Measurements from ENCODE around the gene EXOC2. TPM values are rescaled to one million over a fixed set of nuclear protein-coding genes. Genes with fewer than 3 reads are reported as not detected.

EXOC2 gene
- total RNA-seq, 1 experiment from 2014 or later = 30.5 TPM

GRCh38 chr6:505374-505773 lies 187.6 kb downstream of the EXOC2 start:
- Histone ChIP-seq H3K27me3 (ENCODE audit: control insufficient read depth, insufficient read depth, low read length) (no peaks in the 10 kb centered on the region), H3K9me3 (ENCODE audit: control insufficient read depth, insufficient read depth, low read depth, low read length) (no peaks in the 10 kb centered on the region), H3K4me3 (ENCODE audit: low read depth in 2 of 2, low read length in 2 of 2) (no peak overlapping the region), H3K4me1 (ENCODE audit: control insufficient read depth, insufficient read depth, low read length) (no peaks in the 10 kb centered on the region), H3K27ac (ENCODE audit: low read length) (no peak overlapping the region), H3K36me3 (ENCODE audit: control insufficient read depth, insufficient read depth, low read length) (no peaks in the 10 kb centered on the region)
- DNase-seq (ENCODE audit: low read depth, low spot score) (no peak), ATAC-seq (no peak)
- no TSS peak for BruUV-seq (replicated peaks)
- intact Hi-C loops (cut with micrococcal nuclease; ENCODE audit: unreplicated experiment) (no loop called here), in situ Hi-C loops (cut with HindIII; ENCODE audit: low pct_unique_long_range_greater_than_20kb, low sequenced_read_pairs) (no loop called here)
- CTCF ChIA-PET = no interaction called here
- POLR2A ChIA-PET = no interaction called here
- no peak for TF ChIP-seq POLR2AphosphoS5 (IDR thresholded peaks at IDR 0.05; ENCODE audit: low read depth, low read length)
- TF ChIP-seq REST (IDR thresholded peaks at IDR 0.05; ENCODE audit: insufficient read depth in 1 of 2, low read depth in 2 of 2, low read length in 1 of 2) = no peak
- TF ChIP-seq SIN3A (IDR thresholded peaks at IDR 0.05; ENCODE audit: borderline replicate concordance, insufficient read depth, low read depth, low read length) = no peak
- no peak for TF ChIP-seq TCF7L2 (IDR thresholded peaks at IDR 0.05; ENCODE audit: low read depth, low read length)
- TF ChIP-seq CTCF (IDR thresholded peaks at IDR 0.05) = no peak

GRCh38 chr6:504446-504980 lies 188.4 kb downstream of the EXOC2 start:
- H3K27me3 ChIP-seq (ENCODE audit: control insufficient read depth, insufficient read depth, low read length) = no peaks in the 10 kb centered on the region
- H3K4me3 ChIP-seq (ENCODE audit: low read depth in 2 of 2, low read length in 2 of 2) = no peak overlapping the region
- H3K36me3 ChIP-seq (ENCODE audit: control insufficient read depth, insufficient read depth, low read length) = no peaks in the 10 kb centered on the region
- H3K27ac ChIP-seq (ENCODE audit: low read length) = no peak overlapping the region
- ATAC-seq (no peak), DNase-seq (ENCODE audit: low read depth, low spot score) (no peak)
- ChIA-PET CTCF (no interaction called here), POLR2A (no interaction called here)
- no peaks in the 10 kb centered on the region for H3K4me1 ChIP-seq (ENCODE audit: control insufficient read depth, insufficient read depth, low read length)
- intact Hi-C loops (cut with micrococcal nuclease; ENCODE audit: unreplicated experiment) = no loop called here
- in situ Hi-C loops (cut with HindIII; ENCODE audit: low pct_unique_long_range_greater_than_20kb, low sequenced_read_pairs) = no loop called here
- TF ChIP-seq CTCF (IDR thresholded peaks at IDR 0.05) = no peak
- TF ChIP-seq POLR2AphosphoS5 (IDR thresholded peaks at IDR 0.05; ENCODE audit: low read depth, low read length) = no peak
- TF ChIP-seq TCF7L2 (IDR thresholded peaks at IDR 0.05; ENCODE audit: low read depth, low read length) = no peak
- no peak for TF ChIP-seq SIN3A (IDR thresholded peaks at IDR 0.05; ENCODE audit: borderline replicate concordance, insufficient read depth, low read depth, low read length)
- no peak for TF ChIP-seq REST (IDR thresholded peaks at IDR 0.05; ENCODE audit: insufficient read depth in 1 of 2, low read depth in 2 of 2, low read length in 1 of 2)
- BruUV-seq (replicated peaks) = no TSS peak
- H3K9me3 ChIP-seq (ENCODE audit: control insufficient read depth, insufficient read depth, low read depth, low read length) = no peaks in the 10 kb centered on the region

Data from Panc1 (cell line).